NCI-H187 (cell line): ENCODE results near the gene DNMBP.
"Not testable (repeated sequence)": the region's sequence is repeated elsewhere in the genome, so short reads cannot be mapped to it uniquely, and the experiment has no call there.

Experiments
- DNase-seq, 2 experiments: peaks; one replicate each; lab custom pipeline; 2025; lab: John Stamatoyannopoulos, UW

The DNMBP gene

DNA sequence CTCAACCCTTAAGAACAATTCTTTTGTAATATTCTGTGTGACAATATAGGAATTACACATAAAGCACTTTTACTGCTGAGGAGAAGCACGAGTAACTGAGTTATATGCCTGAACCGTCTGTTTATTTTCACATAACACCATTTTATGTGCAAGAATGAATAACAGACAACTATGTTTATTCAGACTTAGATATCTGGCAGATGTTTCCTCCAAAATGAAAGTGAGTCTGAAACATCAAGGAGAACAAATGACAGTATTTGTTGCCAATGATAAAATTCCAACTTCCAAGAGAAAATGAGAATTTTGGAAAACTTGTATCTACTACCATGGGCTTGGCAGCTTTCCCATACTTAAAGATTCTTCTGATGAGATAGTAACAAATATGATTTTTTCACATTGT lies 51.4 kb downstream of the DNMBP start:
- DNase-seq = no peak

DNA sequence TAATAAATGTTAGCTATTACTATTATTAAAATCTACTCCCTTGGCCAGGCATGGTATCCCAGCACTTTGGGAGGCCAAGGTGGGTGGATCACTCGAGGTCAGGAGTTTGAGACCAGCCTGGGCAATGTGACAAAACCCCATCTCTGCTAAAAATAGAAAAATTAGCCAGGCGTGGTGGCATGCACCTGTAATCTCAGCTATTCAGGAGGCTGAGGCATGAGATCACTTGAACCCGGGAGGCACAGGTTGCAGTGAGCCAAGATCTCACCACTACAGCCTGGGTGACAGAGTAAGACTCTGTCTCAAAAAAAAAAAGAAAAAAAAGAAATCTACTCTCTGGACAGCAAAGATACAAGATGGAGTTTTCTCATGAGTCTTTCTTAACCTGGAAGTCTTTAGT lies 56.2 kb downstream of the DNMBP start:
- not testable (repeated sequence) for DNase-seq

DNA sequence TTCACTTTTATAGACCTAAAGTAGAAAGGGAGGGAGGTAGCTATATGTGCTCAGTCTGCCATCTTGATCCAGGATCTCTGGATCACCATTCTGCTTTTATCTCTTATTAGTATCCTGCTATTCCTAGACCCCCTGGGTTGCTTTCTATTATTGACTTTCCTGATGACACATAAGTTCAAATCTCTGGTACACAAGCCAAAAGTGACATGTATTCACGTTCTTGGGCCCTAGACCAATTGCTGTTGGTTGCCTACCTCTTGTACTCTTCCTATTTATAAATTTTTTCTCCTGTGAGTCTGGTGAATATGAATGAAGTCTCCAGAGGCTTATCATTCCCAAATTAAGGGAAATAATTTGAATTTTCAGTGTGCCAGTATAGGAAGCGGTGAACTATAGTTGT lies 56.9 kb downstream of the DNMBP start:
- no peak for DNase-seq

DNA sequence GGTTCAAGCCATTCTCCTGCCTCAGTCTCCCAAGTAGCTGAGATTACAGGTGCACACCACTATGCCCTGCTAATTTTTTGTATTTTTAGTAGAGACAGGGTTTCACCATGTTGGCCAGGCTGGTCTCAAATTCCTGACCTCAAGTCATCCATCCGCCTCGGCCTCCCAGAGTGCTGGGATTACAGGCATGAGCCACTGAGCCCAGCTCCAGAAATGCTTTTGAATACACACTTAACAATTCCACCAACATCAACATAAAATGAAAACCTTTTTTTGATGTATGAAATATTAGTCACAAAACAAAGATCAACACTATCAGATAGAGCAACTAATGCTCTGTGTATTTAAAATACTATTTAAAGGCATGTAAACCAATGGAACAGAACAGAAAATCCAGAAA lies 63.7 kb downstream of the DNMBP start:
- DNase-seq = not testable (repeated sequence)

DNA sequence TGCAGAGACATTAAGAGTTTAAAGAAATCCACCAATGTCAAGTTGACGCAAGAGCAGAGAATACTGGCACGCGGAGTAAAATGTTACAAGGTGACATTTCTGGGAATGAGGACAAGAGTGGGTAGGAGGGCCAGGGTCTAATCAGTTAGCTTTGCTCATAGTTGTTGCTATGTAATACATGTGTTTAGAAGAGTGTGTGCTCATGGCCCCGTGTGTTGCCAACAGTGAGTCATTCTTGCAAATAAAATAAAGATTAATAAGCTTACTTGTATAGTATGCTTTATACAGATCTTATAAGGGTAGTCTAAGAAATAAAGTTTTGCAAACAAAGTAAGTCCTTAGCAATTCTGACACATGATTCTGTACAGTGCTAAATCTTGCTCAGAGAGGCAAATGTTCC lies 64.5 kb downstream of the DNMBP start:
- no peak for DNase-seq

DNA sequence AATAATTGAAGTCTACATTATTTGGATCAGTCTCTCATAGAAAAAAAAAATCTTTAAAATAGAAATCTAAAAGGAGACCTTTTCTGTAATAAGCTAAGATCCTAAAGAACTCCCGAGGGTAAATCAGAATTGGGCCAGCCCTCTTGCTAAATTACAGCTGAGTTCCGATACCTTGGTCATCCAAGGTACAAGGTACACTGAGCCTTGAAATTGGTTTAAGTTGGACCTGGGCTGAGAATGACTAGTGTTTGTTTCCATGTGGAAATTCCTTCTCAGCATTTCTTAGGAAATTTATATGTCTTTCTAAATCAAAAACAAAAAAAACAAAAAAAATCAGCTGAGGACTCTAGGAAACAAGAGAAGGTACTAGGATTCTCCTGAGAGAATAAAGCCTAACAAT lies 64.9 kb downstream of the DNMBP start:
- DNase-seq = no peak

DNA sequence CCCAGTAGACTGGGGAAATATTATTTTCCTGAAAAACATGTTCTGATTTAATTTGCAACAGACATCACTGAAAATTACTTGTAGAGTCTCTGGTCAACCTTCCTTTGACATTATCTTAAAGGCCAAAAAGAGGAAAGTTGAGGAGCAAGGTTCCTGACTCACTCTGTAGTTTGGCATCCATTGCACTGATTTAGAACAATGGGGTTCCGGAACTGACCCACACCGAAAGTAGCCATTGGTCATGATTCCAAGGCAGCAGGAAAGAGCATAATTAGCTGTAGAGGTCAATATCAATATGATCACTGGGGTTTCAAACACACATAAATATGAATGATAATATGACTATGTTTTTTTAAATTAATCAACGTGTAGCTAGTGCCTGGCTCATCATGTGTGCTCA lies 65.8 kb downstream of the DNMBP start:
- no peak for DNase-seq

DNA sequence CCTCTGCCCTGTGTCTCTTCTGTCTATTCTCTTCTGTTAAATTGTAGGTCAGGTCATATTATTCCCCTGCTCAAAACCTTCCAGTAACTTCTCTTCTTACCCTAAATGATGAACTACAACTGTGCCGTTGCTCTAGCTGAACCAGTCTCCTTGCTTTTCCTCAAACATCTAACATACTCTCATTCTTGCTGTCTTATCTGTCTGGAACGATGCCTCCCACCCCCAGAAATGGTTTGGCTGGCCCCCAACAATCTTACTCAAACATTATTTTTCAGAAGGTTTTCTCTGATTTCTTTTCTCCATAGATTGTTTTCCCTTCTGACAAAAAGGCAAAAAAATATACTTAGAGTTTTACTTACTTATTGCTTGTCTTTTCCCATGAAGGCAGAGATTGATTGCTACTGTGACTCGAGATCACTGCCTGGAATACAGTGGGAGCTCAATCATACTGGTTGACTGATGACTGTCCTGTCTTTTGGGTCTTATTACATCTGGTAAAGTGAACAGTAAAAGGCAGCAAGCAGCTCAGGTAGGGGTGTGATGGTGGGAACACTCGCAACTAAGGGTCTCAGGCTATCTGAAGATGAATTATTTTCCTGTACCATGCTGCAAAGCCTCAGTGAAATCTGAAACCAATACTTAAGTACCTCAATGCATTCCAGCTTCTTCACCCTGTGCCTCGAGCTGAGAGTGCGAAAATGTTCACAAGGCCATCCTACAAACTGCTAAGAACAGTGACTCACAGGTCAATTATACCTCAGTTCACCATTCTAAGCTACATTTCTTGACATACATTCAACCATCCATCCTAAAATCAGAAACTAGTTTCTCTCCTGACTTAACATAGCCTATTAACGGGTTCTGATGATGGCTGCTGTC lies 67.6 kb downstream of the DNMBP start:
- no peak for DNase-seq

DNA sequence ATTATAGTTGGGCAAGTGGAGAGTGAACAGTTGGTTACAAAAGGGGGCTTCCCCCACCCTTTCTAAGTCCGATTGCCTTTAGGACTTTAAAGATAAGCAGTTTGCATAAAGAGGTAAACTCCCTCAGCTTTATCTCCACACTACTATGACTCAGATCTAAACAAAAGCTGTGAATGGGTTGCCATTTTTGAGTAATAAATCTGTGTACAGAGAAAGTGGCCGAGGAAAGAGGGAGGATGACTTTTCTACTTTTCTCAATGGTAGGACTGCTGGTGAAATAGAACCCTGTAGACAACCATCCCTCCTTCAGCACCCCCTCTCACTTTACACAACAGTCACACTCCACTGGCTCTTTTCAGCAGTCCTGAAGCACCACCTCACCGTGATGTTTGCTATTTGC lies 71.2 kb downstream of the DNMBP start:
- no peak for DNase-seq

DNA sequence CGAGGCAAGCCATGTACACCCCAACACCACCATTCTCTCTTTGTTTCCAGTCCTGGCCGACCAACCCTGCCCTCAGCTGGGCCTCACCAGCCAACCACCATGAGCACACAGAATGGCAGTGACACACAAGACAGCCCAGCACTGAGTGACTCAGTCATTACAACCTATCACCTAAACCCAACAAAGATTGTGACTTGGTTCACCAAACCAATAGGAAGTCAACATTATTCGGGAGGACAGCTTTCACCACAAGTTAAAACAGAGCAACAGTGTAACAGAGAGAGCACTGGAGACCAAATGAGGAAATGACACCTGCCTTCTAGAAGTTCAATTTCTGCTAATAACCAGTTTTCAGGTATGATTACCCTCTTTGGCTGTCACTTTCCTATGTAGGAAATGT lies 72.1 kb downstream of the DNMBP start:
- DNase-seq = no peak

DNA sequence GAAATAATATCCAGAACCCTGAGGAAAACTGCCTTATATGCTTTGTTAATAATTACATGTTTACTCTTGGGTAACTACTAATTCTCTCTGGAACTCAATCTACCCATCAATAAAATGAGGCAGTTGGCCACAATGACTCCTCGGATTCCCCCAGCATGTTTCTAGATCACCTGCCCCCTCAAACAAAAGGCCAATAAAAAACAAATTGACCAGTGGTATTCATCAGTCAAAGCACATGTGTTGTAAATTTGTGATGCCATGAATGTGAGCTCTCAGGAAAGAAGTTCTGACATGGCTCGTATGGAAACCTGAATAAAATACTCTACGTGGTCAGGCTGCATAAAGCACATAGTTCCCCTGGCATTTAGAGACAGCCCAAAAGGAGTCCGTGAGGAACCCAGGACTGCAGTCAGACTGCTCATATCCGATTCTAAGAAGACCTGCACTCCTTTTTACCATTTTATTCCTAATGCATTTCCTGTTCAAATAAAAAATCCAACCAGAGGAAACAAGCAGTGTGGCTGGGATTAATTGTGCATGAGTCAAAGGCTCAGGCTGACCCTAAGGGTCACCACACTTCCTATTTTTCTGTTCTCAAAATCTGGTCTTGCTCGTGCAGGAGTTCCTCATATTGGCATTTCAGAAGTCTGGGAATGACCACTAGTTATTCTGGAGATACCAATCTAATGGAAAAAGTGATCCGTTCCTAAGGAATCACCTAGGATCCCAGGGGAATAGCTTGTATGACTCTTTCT lies 77.4 kb downstream of the DNMBP start:
- DNase-seq = not testable (repeated sequence)

DNA sequence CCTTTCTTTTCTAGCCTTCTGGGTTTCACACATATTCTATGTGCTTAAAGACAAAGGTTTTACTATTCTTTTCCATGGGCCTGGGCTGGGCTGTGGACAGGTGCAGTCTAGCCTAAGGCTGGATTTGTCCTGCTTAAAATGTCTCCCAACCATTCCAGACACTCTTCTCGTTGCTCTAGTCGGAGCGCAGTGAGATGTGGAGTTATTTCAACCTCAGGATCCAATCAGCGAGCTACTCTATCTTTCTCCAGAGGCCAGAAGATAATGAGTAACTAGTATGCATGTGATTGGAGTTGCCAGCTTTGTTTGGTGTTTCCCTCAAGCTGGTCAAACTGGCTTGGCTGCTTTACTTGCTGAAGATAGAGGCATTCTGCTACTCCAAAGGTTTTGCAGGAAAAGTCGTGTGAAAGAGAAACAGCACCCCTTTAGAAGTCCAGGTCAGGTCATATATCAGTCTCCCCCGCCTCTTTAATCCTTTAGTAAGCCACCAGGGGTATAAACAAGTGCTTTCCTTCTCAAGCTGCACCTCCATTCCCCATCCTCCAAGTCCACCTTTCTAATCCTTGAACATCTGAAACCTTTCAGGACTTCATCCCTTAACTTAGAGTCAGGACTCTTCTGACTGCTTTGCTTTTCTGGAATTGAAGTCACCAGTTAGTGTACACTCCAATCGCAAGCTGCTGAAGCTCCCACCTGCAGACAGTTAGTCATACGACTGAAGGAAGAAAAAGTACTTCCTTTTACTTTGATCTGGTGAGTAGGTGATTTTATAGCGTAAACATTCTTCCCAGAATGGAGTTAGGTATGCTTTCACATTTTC lies 78.8 kb downstream of the DNMBP start:
- DNase-seq = no peak

DNA sequence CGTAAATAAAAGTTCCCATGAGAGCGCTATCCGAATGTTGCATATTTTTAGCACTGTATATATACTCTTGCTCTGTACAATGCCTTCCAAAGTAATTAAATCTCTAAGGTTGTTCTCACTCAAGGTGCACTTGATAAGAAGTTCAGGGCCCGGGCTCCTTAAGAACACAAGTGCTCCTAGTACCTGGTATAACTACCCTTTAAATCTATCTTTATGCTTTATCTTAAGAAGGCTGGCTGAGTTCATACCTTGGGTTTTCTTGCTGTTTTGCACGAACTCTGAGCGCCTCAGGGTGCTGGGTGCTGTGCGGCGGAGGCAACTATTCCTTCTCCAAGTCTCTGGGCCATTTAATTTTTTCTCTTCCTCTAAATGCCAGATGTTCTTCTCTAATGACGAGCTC lies 80.4 kb downstream of the DNMBP start:
- DNase-seq = no peak

DNA sequence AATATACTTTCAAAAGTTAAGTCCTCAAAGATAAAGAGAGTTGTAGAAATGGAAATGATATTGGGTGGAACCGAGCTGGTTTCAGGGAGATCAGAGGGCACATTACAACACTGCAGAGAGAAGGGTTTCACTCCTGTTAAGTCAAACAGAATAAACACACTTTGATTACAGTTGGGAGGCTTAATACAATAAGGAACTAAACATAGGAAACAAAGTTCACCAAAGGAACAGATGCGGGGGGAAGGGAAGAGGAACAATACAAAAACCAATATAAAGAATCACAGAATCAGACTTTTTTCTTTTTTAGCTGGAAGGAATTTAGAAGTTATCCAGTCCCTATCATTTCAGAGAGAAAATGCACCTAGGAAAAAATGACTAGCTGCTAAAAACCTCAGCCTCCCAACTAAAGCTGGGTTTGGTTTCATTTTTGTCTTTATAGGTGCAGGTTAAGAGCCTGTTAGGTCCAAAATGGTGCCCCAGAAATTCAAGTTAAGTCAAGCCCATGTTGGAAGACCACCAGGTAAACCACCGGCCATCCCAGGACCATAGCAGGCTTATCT lies 81.9 kb downstream of the DNMBP start:
- DNase-seq = no peak

DNA sequence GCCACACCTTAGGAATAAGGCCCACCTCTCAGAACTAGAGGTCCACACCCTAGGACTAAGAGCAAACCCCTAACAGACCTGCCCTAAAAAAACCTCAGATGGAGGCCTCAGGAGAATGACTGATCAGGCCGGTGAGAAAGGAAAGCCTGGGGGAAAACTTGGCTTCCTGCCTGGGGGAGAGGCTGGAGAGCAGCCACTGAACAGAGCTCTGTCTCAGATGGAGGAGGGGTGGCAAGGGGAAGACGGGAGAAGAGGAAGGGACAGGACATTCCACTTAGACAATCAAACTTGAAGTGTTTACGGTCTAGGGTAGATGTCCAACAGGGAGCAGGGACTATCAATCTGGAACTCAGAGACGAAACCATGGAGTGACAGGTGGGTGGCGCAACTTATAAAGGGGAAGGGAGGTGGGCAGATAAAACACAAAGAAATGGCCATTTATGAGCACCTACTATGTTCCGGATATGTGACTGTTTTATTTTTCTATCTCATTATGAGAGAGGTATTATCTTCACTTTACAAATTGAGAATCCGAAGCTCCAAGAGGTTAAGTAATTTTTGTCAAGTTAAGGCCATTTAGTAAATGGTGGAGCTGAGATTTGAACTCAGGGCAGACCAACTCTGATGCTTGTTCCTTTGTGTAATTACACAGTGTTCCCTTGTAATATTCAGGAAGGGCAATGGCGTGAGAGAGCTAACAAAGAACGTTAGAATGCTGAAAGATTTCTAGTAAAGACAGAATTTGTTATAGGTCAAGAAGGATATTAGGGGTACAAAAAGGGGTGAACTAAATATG lies 82.6 kb downstream of the DNMBP start:
- no peak for DNase-seq

DNA sequence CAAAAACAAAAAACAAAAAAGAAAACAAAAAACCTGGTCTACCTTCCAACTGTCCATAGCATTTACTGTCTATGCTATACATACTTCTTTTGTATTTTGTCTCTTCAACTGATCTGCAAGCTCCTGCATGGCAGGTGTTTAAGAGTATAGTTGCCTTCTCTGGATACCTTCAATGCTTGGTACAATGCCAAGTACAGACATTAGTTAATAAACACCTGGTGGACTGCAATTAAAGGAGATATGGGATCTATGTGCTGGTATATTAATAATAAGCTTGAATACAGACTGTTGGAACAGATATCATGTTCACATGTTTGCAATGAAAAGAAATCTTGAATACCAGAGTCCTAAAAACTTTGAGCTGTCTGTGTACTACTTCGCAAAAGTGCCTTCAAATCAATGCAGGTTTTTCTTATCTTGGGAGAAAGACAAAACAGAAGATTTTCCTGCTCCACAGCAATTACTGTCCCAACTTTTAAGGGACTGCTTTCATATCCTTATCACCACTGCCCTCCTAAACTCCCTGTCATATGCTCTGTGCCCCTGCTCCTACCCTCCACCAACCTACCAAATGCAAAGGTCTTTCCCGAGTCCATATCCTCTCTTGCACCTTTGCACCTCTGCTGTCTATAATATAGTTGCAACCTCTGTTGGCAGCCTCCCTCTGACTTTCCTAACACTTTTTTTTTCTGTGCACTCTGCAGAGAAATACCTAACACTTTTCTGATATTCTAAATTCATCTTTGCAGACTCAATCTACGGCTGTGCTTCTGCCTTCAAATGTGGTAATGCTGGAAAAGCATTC lies 85.1 kb downstream of the DNMBP start:
- no peak for DNase-seq

DNA sequence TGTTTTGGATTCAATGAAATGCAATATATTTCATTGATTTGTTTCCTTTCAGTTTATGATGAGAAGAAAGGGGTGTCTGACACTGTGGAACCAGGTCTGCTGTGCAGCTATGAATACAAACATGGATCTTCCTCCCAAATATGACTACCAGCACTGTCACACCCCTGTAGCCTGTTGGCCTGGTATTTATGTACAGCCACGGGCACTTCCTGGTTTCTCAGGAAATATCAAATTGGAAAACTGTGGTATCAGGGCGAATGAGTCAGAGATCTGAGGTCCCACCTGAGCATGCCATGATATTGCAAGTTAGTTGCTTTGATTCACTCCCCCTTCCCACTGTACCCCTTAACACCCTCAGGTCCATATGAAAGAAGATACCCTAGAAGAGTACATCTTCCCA lies 87.8 kb downstream of the DNMBP start:
- DNase-seq = no peak

DNA sequence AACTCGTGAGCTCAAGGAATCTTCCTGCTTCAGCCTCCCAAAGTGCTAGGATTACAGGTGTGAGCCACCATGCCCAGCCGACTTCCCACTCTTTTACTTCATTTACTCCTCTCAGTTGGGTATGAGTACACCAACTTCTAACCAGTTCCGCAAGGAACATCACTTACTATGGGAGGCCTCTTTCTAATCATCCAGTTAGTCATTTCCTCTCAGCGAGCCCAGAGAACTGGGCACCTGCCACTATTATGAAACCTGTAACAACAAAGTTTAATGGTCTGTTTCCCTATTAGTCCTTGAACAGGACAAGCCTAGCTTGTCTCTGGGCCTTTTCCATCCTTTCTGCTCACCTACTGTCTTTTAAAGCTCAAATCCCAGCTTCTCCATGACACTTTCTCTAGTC lies 88.8 kb downstream of the DNMBP start:
- no peak for DNase-seq

DNA sequence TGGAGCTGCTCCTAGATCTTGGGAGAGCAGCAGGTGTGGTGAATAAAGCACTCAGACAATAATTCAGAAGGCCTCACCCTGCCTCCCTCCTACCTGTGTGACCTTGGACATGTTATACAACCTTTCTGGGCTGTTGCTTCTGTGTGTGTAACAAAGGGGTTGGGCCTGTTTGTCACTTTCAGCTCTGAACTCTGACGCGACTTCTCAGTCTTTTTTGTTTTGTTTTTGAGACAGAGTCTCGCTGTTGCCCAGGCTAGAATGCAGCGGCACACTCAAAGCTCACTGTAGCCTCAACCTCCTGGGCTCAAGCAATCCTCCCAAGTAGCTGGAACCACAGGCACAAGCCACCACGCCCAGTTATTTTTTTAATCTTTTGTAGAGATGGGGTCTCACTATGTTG lies 89.3 kb downstream of the DNMBP start:
- no peak for DNase-seq

DNA sequence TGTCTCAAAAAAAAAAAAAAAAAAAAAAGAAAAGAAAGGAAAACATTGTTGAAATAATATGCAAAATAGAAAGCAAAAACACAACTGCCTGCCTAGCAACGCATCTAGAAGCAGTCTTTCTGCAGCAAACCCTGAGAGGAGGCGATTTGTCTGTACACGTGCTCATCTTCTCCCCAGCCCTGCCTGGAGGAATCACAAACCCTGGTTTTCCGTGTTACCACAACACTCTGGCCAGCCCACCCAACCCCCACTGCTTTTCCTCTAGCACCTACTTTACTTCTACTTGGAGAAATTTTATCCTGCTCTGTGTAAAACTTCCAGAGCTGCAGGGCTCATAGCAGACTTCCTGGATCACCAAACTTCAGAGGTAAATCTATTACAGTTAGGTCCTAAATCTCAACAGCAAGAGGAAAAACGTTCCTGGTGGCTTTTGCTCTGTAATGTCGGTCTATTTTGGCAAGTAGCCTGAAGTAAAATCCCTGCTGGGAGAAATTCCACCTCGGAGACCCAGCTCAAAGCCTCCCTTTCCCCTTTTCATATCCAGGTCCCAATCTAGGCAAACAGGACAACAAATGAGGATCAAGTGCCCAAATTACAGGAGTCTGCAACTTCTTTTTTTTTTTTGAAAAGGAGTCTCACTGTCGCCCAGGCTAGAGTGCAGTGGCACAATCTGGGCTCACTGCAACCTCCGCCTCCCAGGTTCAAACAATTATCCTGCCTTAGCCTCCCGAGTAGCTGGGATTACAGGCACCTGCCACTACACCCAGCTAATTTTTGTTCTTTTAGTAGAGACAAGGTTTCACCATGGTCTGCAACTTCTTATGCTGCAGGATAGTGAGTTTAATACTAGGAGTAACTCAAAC lies 91.6 kb downstream of the DNMBP start:
- DNase-seq = no peak
